Measurements from ENCODE around the gene MYL9. TPM values are rescaled to one million over a fixed set of nuclear protein-coding genes. Genes with fewer than 3 reads are reported as not detected.
A peak's percentile ranks its signal among the peaks of the same experiment; 100 is the strongest.

The MYL9 gene
- total RNA-seq, 6 experiments from 2014 or later = 1,181 to 1,631 (median 1,227) TPM

- Mint-ChIP-seq H3K4me3 (peak overlapping the region; percentile 93), H3K27ac (peak overlapping the region; percentile 90), H3K27me3 (ENCODE audit: insufficient read depth) (peaks cover 5% of the 10 kb centered on the region)
Measured at GRCh38 chr20:36543184-36544133, 2.1 kb downstream of the MYL9 start.

GRCh38 chr20:36544134-36545018 lies 3.1 kb downstream of the MYL9 start:
- peaks cover 40% of the 10 kb centered on the region for H3K4me1 Mint-ChIP-seq (ENCODE audit: low read depth)
- peak; percentile 87 for DNase-seq
- H3K27me3 Mint-ChIP-seq (ENCODE audit: insufficient read depth) = peaks cover 9% of the 10 kb centered on the region
- peak overlapping the region; percentile 90 for H3K27ac Mint-ChIP-seq
- H3K4me3 Mint-ChIP-seq = peak overlapping the region; percentile 93
- no peaks in the 10 kb centered on the region for H3K9me3 Mint-ChIP-seq
- H3K36me3 Mint-ChIP-seq (ENCODE audit: low read depth) = peaks cover 31% of the 10 kb centered on the region
- TF ChIP-seq CTCF (IDR thresholded peaks at IDR 0.05) = peak; percentile 30; the same call in 1 of the 2 replicates

More at GRCh38 chr20:36543184-36544133, 2.1 kb downstream of the MYL9 start:
- Mint-ChIP-seq H3K9me3 (no peaks in the 10 kb centered on the region), H3K36me3 (ENCODE audit: low read depth) (peaks cover 27% of the 10 kb centered on the region), H3K4me1 (ENCODE audit: low read depth) (peaks cover 44% of the 10 kb centered on the region)
- TF ChIP-seq CTCF (IDR thresholded peaks at IDR 0.05) = no peak
- peak; percentile 72 for DNase-seq

- peaks cover 29% of the 10 kb centered on the region for H3K4me1 Mint-ChIP-seq (ENCODE audit: low read depth)
- H3K27ac Mint-ChIP-seq = peak overlapping the region; percentile 69; the same call in 1 of the 2 replicates
- H3K9me3 Mint-ChIP-seq = no peaks in the 10 kb centered on the region
- peaks cover 22% of the 10 kb centered on the region for H3K27me3 Mint-ChIP-seq (ENCODE audit: insufficient read depth)
- H3K36me3 Mint-ChIP-seq (ENCODE audit: low read depth) = peaks cover 31% of the 10 kb centered on the region
- TF ChIP-seq CTCF (IDR thresholded peaks at IDR 0.05) = no peak
- DNase-seq = no peak
- no peak overlapping the region for H3K4me3 Mint-ChIP-seq
Measured at GRCh38 chr20:36546111-36546736, 4.9 kb downstream of the MYL9 start.

DNA sequence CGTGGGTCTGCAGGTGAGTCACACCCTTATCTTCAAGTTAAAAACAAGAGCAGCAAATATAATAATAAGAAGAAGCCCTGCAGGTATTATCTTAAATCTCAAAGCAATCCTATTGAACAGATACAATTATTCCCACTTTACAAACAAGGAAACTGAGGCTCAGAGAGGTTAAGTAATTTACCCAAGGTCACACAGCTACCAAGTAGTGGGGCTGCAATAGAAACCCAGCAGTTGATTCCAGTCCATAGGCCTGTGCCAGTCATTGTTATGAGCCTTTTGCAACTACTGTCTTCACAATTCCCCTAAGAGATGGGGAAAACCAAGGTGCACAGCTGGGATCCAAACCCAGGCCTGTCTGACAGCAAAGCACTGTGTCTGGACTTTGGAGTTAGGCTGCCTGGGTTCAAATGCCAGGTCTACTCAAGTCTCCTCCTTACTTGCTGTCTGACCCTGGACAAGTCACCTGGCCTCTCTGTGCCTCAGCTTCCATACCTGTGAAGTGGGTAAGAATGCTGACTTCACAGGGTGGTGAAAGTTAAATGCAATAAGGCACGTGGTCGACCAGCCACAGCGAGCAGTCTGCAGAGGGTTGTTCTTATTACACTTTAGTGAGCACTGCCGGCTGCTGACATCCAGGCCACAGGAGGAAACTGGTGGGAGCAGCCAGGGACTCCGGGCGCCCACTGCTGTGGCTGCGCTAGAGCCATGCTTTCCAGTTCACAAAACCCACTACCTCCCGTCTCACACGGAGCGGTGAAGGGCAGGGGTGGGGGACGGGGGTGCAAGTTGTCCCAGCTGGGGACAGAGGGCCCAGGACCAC lies 6.1 kb downstream of the MYL9 start:
- H3K36me3 Mint-ChIP-seq (ENCODE audit: low read depth) = peaks cover 27% of the 10 kb centered on the region
- peaks cover 26% of the 10 kb centered on the region for H3K4me1 Mint-ChIP-seq (ENCODE audit: low read depth)
- H3K27me3 Mint-ChIP-seq (ENCODE audit: insufficient read depth) = peaks cover 24% of the 10 kb centered on the region
- H3K9me3 Mint-ChIP-seq = no peaks in the 10 kb centered on the region
- H3K4me3 Mint-ChIP-seq = no peak overlapping the region
- DNase-seq = no peak
- TF ChIP-seq CTCF (IDR thresholded peaks at IDR 0.05) = no peak
- no peak overlapping the region for H3K27ac Mint-ChIP-seq
